NOMO-1 treated with dmso at 0.1 percent for 144 hours (cell line): ENCODE measurements around the gene TMEM200C.
"Not testable (repeated sequence)": the region's sequence is repeated elsewhere in the genome, so short reads cannot be mapped to it uniquely, and the experiment has no call there.

Source experiments
- DNase-seq: peaks from one replicate; lab custom pipeline; 2025; ENCODE audit not compliant: unreplicated experiment; lab: John Stamatoyannopoulos, UW

TMEM200C gene

GRCh38 chr18:5892823-5893431 is 2.4 kb downstream of the TMEM200C start:
- DNase-seq: no peak

GRCh38 chr18:5891854-5892215 is 3.5 kb downstream of the TMEM200C start:
- no peak for DNase-seq

- DNase-seq: no peak
Measured at GRCh38 chr18:5891184-5891853, 4.0 kb downstream of the TMEM200C start.

- DNase-seq: no peak
Measured at GRCh38 chr18:5890331-5891183, 4.8 kb downstream of the TMEM200C start.

GRCh38 chr18:5885361-5885760 is 10.0 kb downstream of the TMEM200C start:
- DNase-seq: no peak

GRCh38 chr18:5884375-5884774 is 10.9 kb downstream of the TMEM200C start:
- no peak for DNase-seq

GRCh38 chr18:5879479-5879882 is 15.8 kb downstream of the TMEM200C start:
- DNase-seq: no peak

GRCh38 chr18:5876891-5877290 is 18.4 kb downstream of the TMEM200C start:
- no peak for DNase-seq

GRCh38 chr18:5874336-5874735 is 21.0 kb downstream of the TMEM200C start:
- DNase-seq: no peak

GRCh38 chr18:5872886-5873285 is 22.4 kb downstream of the TMEM200C start:
- DNase-seq: no peak

- no peak for DNase-seq
Measured at GRCh38 chr18:5871426-5871825, 23.9 kb downstream of the TMEM200C start.

- peak; percentile 78 for DNase-seq
Measured at GRCh38 chr18:5868218-5868854, 27.0 kb downstream of the TMEM200C start.

- DNase-seq: no peak
Measured at GRCh38 chr18:5865521-5865920, 29.8 kb downstream of the TMEM200C start.

GRCh38 chr18:5862127-5862526 is 33.2 kb downstream of the TMEM200C start:
- not testable (repeated sequence) for DNase-seq

GRCh38 chr18:5857180-5857579 is 38.1 kb downstream of the TMEM200C start:
- no peak for DNase-seq

- DNase-seq: no peak
Measured at GRCh38 chr18:5853253-5853652, 42.1 kb downstream of the TMEM200C start.

GRCh38 chr18:5851998-5852397 is 43.3 kb downstream of the TMEM200C start:
- no peak for DNase-seq

GRCh38 chr18:5842653-5843052 is 52.7 kb downstream of the TMEM200C start:
- no peak for DNase-seq

GRCh38 chr18:5841518-5841917 is 53.8 kb downstream of the TMEM200C start:
- DNase-seq: no peak

- no peak for DNase-seq
Measured at GRCh38 chr18:5840547-5840946, 54.8 kb downstream of the TMEM200C start.

GRCh38 chr18:5840025-5840424 is 55.3 kb downstream of the TMEM200C start:
- DNase-seq: no peak

GRCh38 chr18:5839102-5839501 is 56.2 kb downstream of the TMEM200C start:
- no peak for DNase-seq
